HepG2 (cell line): Measurements from ENCODE around the gene CYP27A1. TPM values are rescaled to one million over a fixed set of nuclear protein-coding genes. Genes with fewer than 3 reads are reported as not detected.

ENCODE experiments used
- ATF7-NPFF ChIP-seq: sonication (generic); formaldehyde crosslinking; IDR thresholded peaks from 2 replicates; pipeline ENCODE4 v1.8.1; 2023; ENCODE audit warnings: mild to moderate bottlenecking, low read depth, missing genetic modification reagents, moderate library complexity
- ATRX ChIP-seq: sonication (generic); formaldehyde crosslinking; IDR thresholded peaks from 2 replicates; pipeline ENCODE4 v1.4.0; 2020; ENCODE audit warnings: missing genetic modification reagents, borderline replicate concordance
- ETV5 ChIP-seq: IDR thresholded peaks from 2 replicates; pipeline ENCODE4 v1.6.1; 2018; ENCODE audit warnings: missing biosample characterization, missing genetic modification reagents, inconsistent platforms, borderline replicate concordance
- FOXO1 ChIP-seq: sonication (generic); formaldehyde crosslinking; IDR thresholded peaks from 2 replicates; pipeline ENCODE4 v1.4.0; 2020; ENCODE audit warnings: missing genetic modification reagents
- KAT8 ChIP-seq: IDR thresholded peaks from 2 replicates; pipeline ENCODE4 v1.6.1; 2016; ENCODE audit warnings: missing genetic modification reagents, missing compliant biosample characterization
- POGZ ChIP-seq: sonication (generic); formaldehyde crosslinking; IDR thresholded peaks from 2 replicates; pipeline ENCODE4 v1.4.0; 2020; ENCODE audit warnings: mild to moderate bottlenecking, missing genetic modification reagents
- TAF1 ChIP-seq: sonication (generic); formaldehyde crosslinking; IDR thresholded peaks from 2 replicates; pipeline ENCODE4 v1.4.0; 2020; ENCODE audit warnings: missing genetic modification reagents
- ZKSCAN8 ChIP-seq: IDR thresholded peaks from 2 replicates; pipeline ENCODE4 v1.6.1; 2016; ENCODE audit warnings: borderline replicate concordance, missing genetic modification reagents, missing compliant biosample characterization
- ZNF326 ChIP-seq: sonication (generic); formaldehyde crosslinking; IDR thresholded peaks from 2 replicates; pipeline ENCODE4 v1.4.0; 2020; ENCODE audit warnings: missing genetic modification reagents, borderline replicate concordance
- ZNF567 ChIP-seq: sonication (generic); formaldehyde crosslinking; IDR thresholded peaks from 2 replicates; pipeline ENCODE4 v1.8.1; 2023; ENCODE audit warnings: mild to moderate bottlenecking, missing genetic modification reagents, borderline replicate concordance
- polyA plus RNA-seq, 8 experiments: library from polyadenylated mRNA; depleted of rRNA in 3 of 8; stranded (reverse) in 7 of 8; unstranded in 1 of 8; fragments of >200 nt; fragmentation: Illumina TruSeq in 4 of 8; extraction: Trizol in 4 of 8; gene quantifications; 2 replicates each; pipeline versions ENCODE4 v1.2.1 to v1.2.3, GENCODE V29; 2011 to 2016; ENCODE audit warnings: low read depth in 4 of 8, missing spikeins in 1 of 8, mixed read lengths in 1 of 8; ENCODE audit not compliant: insufficient read depth in 1 of 8
- total RNA-seq, 5 experiments: library from RNA; depleted of rRNA; stranded (reverse); fragments of >200 nt; fragmentation: Illumina TruSeq; extraction: Trizol; gene quantifications; 2 replicates each; pipeline ENCODE4 v1.2.3, GENCODE V29; 2016; ENCODE audit warnings: low read depth in 1 of 5
- TF ChIP-seq, protein P1 (sequence below): IDR thresholded peaks from 2 replicates; pipeline ENCODE4 v1.6.1; 2016; ENCODE audit warnings: low read depth, missing genetic modification reagents, missing compliant biosample characterization
- TF ChIP-seq, protein P2 (sequence below): sonication (generic); formaldehyde crosslinking; IDR thresholded peaks from 2 replicates; pipeline ENCODE4 v1.4.0; 2020; ENCODE audit warnings: missing genetic modification reagents, mild to moderate bottlenecking, borderline replicate concordance
- TF ChIP-seq, protein P3 (sequence below): sonication (generic); formaldehyde crosslinking; IDR thresholded peaks from 2 replicates; pipeline ENCODE4 v1.5.0; 2020; ENCODE audit warnings: mild to moderate bottlenecking, missing genetic modification reagents, borderline replicate concordance

CYP27A1 gene
- total and polyA plus RNA-seq, 2 of the 13 experiments (the other 11 are each of a cell fraction or from before 2014, with no cell fraction given): 157 to 266 TPM

GRCh38 chr2:218745559-218746469 lies 36.1 kb upstream of the CYP27A1 start (continued):
- no peak for TF ChIP-seq ZNF567 (CRISPR knock-in tag)
- no peak for TF ChIP-seq ATRX (CRISPR knock-in tag)
- TF ChIP-seq, protein P1, sequence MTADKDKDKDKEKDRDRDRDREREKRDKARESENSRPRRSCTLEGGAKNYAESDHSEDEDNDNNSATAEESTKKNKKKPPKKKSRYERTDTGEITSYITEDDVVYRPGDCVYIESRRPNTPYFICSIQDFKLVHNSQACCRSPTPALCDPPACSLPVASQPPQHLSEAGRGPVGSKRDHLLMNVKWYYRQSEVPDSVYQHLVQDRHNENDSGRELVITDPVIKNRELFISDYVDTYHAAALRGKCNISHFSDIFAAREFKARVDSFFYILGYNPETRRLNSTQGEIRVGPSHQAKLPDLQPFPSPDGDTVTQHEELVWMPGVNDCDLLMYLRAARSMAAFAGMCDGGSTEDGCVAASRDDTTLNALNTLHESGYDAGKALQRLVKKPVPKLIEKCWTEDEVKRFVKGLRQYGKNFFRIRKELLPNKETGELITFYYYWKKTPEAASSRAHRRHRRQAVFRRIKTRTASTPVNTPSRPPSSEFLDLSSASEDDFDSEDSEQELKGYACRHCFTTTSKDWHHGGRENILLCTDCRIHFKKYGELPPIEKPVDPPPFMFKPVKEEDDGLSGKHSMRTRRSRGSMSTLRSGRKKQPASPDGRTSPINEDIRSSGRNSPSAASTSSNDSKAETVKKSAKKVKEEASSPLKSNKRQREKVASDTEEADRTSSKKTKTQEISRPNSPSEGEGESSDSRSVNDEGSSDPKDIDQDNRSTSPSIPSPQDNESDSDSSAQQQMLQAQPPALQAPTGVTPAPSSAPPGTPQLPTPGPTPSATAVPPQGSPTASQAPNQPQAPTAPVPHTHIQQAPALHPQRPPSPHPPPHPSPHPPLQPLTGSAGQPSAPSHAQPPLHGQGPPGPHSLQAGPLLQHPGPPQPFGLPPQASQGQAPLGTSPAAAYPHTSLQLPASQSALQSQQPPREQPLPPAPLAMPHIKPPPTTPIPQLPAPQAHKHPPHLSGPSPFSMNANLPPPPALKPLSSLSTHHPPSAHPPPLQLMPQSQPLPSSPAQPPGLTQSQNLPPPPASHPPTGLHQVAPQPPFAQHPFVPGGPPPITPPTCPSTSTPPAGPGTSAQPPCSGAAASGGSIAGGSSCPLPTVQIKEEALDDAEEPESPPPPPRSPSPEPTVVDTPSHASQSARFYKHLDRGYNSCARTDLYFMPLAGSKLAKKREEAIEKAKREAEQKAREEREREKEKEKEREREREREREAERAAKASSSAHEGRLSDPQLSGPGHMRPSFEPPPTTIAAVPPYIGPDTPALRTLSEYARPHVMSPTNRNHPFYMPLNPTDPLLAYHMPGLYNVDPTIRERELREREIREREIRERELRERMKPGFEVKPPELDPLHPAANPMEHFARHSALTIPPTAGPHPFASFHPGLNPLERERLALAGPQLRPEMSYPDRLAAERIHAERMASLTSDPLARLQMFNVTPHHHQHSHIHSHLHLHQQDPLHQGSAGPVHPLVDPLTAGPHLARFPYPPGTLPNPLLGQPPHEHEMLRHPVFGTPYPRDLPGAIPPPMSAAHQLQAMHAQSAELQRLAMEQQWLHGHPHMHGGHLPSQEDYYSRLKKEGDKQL (CRISPR knock-in tag): no peak
- TF ChIP-seq TAF1 (CRISPR knock-in tag): no peak
- TF ChIP-seq, protein P2, sequence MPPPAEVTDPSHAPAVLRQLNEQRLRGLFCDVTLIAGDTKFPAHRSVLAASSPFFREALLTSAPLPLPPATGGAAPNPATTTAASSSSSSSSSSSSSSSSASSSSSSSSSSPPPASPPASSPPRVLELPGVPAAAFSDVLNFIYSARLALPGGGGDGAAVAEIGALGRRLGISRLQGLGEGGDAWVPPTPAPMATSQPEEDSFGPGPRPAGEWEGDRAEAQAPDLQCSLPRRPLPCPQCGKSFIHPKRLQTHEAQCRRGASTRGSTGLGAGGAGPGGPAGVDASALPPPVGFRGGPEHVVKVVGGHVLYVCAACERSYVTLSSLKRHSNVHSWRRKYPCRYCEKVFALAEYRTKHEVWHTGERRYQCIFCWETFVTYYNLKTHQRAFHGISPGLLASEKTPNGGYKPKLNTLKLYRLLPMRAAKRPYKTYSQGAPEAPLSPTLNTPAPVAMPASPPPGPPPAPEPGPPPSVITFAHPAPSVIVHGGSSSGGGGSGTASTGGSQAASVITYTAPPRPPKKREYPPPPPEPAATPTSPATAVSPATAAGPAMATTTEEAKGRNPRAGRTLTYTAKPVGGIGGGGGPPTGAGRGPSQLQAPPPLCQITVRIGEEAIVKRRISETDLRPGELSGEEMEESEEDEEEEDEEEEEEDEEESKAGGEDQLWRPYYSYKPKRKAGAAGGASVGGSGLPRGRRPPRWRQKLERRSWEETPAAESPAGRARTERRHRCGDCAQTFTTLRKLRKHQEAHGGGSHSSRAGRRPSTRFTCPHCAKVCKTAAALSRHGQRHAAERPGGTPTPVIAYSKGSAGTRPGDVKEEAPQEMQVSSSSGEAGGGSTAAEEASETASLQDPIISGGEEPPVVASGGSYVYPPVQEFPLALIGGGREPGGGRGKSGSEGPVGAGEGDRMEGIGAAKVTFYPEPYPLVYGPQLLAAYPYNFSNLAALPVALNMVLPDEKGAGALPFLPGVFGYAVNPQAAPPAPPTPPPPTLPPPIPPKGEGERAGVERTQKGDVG: no peak; the same call in 1 of the 2 replicates
- TF ChIP-seq, protein P3, sequence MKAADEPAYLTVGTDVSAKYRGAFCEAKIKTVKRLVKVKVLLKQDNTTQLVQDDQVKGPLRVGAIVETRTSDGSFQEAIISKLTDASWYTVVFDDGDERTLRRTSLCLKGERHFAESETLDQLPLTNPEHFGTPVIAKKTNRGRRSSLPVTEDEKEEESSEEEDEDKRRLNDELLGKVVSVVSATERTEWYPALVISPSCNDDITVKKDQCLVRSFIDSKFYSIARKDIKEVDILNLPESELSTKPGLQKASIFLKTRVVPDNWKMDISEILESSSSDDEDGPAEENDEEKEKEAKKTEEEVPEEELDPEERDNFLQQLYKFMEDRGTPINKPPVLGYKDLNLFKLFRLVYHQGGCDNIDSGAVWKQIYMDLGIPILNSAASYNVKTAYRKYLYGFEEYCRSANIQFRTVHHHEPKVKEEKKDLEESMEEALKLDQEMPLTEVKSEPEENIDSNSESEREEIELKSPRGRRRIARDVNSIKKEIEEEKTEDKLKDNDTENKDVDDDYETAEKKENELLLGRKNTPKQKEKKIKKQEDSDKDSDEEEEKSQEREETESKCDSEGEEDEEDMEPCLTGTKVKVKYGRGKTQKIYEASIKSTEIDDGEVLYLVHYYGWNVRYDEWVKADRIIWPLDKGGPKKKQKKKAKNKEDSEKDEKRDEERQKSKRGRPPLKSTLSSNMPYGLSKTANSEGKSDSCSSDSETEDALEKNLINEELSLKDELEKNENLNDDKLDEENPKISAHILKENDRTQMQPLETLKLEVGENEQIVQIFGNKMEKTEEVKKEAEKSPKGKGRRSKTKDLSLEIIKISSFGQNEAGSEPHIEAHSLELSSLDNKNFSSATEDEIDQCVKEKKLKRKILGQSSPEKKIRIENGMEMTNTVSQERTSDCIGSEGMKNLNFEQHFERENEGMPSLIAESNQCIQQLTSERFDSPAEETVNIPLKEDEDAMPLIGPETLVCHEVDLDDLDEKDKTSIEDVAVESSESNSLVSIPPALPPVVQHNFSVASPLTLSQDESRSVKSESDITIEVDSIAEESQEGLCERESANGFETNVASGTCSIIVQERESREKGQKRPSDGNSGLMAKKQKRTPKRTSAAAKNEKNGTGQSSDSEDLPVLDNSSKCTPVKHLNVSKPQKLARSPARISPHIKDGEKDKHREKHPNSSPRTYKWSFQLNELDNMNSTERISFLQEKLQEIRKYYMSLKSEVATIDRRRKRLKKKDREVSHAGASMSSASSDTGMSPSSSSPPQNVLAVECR: peak; percentile 57; the same call in 1 of the 2 replicates
- TF ChIP-seq FOXO1: peak; percentile 72; the same call in 1 of the 2 replicates
- peak; percentile 44; the same call in 1 of the 2 replicates for TF ChIP-seq POGZ
- TF ChIP-seq ZNF326: no peak
- TF ChIP-seq KAT8: peak; percentile 51; the same call in 1 of the 2 replicates
- TF ChIP-seq ETV5: no peak; the same call in 1 of the 2 replicates
- TF ChIP-seq ZKSCAN8 (CRISPR knock-in tag): 0 out of 2 replicates have a peak, but pooled peaks have one; percentile 9
- no peak for TF ChIP-seq ATF7-NPFF (CRISPR knock-in tag)
